ENCODE results near the gene CAPN15. TPM values are rescaled to one million over a fixed set of nuclear protein-coding genes. Genes with fewer than 3 reads are reported as not detected.

Gene CAPN15
- total RNA-seq, 5 donors from 2014 or later (not counting 1 experiment from before 2014, with no cell fraction given): 61.7 to 89.0 (median 82.7) TPM

GRCh38 chr16:603933-604332 lies 76.4 kb downstream of the CAPN15 start:
- ATAC-seq (replicated peaks in 1 of 4) (no peak), DNase-seq (no peak)
- H3K4me3 Mint-ChIP-seq: no peak overlapping the region
- peaks cover 10% of the 10 kb centered on the region for H3K36me3 Mint-ChIP-seq
- CTCF ChIA-PET: no interaction called here
- 46% methylated on average over 3 of the region's 5 CpGs for WGBS (ENCODE audit: insufficient coverage)
- Histone ChIP-seq H3K27ac (ENCODE audit: low read length) (no peak overlapping the region), H3K4me3 (ENCODE audit: control insufficient read depth in 1 of 2, extremely low read depth in 1 of 2, low read length in 1 of 2) (no peak overlapping the region), H3K9me3 (no peaks in the 10 kb centered on the region), H3K36me3 (ENCODE audit: control insufficient read depth in 2 of 2, extremely low read depth in 1 of 2, insufficient read depth in 1 of 2, low read length in 1 of 2) (peaks cover 0 to 1% of the 10 kb centered on the region in 2 donors), H3K4me1 (ENCODE audit: control insufficient read depth in 1 of 2, extremely low read depth in 1 of 2, insufficient read depth in 2 of 2, low read length in 2 of 2) (peaks cover 0 to 3% of the 10 kb centered on the region in 2 experiments), H3K27me3 (replicated peaks in 1 of 2; ENCODE audit: control insufficient read depth in 2 of 2, extremely low read depth in 1 of 2, insufficient read depth in 2 of 2, low read length in 1 of 2) (no peaks in the 10 kb centered on the region)
- no peaks in the 10 kb centered on the region for H3K9me3 Mint-ChIP-seq
- H3K27me3 Mint-ChIP-seq: no peaks in the 10 kb centered on the region
- peaks cover 9 to 23% (median 14%) of the 10 kb centered on the region in 3 donors for H3K4me1 Mint-ChIP-seq
- POLR2A ChIA-PET: no interaction called here
- H3K27ac Mint-ChIP-seq: no peak overlapping the region

Other genes with a start within 250 kb of the CAPN15 start
- 1 to 10 TPM in 1 of 5 donors, under 1 TPM in 2, not detected in 2; 0.40 to 1.6 (median 0.59) TPM for gene ARHGDIG, start 247.1 kb upstream of the CAPN15 start, total RNA-seq
- under 1 TPM in 3 of 5 donors, not detected in 2; 0.38 to 0.54 (median 0.53) TPM for gene PDIA2, start 244.5 kb upstream of the CAPN15 start, total RNA-seq
- 10 to 100 TPM; 38.5 to 58.9 (median 50.4) TPM for gene AXIN1, start 175.0 kb upstream of the CAPN15 start, total RNA-seq
- 10 to 100 TPM; 29.3 to 43.8 (median 34.5) TPM for gene MRPL28, start 157.2 kb upstream of the CAPN15 start, total RNA-seq
- 100 to 1,000 TPM in 4 of 5 donors, 10 to 100 TPM in 1; 34.9 to 143 (median 122) TPM for gene PGAP6, start 145.7 kb upstream of the CAPN15 start, total RNA-seq
- 10 to 100 TPM; 32.5 to 48.4 (median 41.3) TPM for gene NME4, start 130.5 kb upstream of the CAPN15 start, total RNA-seq
- gene DECR2, start 125.8 kb upstream of the CAPN15 start, total RNA-seq: 10 to 100 TPM; 10.5 to 17.6 (median 11.3) TPM
- 10 to 100 TPM; 36.9 to 49.0 (median 44.1) TPM for gene RAB11FIP3, start 102.1 kb upstream of the CAPN15 start, total RNA-seq
- gene PRR35, start 32.7 kb downstream of the CAPN15 start, total RNA-seq: not detected
- gene NHLRC4, start 39.3 kb downstream of the CAPN15 start, total RNA-seq: 1 to 10 TPM; 1.3 to 5.0 (median 3.6) TPM
- gene PIGQ, start 42.3 kb downstream of the CAPN15 start, total RNA-seq: 10 to 100 TPM; 38.2 to 86.9 (median 63.1) TPM
- 10 to 100 TPM; 14.1 to 28.0 (median 24.4) TPM for gene RAB40C, start 62.4 kb downstream of the CAPN15 start, total RNA-seq
- 1 to 10 TPM in 3 of 5 donors, under 1 TPM in 2; 0.15 to 1.5 (median 1.0) TPM for gene WFIKKN1, start 103.3 kb downstream of the CAPN15 start, total RNA-seq
- gene METTL26, start 108.6 kb downstream of the CAPN15 start, total RNA-seq: 10 to 100 TPM; 42.1 to 94.0 (median 87.2) TPM
- 10 to 100 TPM; 19.1 to 43.0 (median 40.0) TPM for gene MCRIP2, start 114.1 kb downstream of the CAPN15 start, total RNA-seq
- gene WDR90, start 121.7 kb downstream of the CAPN15 start, total RNA-seq: 10 to 100 TPM; 19.7 to 35.7 (median 23.4) TPM
- gene RHOT2, start 140.4 kb downstream of the CAPN15 start, total RNA-seq: 100 to 1,000 TPM; 181 to 320 (median 286) TPM
- gene RHBDL1, start 148.0 kb downstream of the CAPN15 start, total RNA-seq: 1 to 10 TPM; 2.0 to 3.6 (median 2.5) TPM
- gene STUB1, start 152.7 kb downstream of the CAPN15 start, total RNA-seq: 100 to 1,000 TPM in 3 of 5 donors, 10 to 100 TPM in 2; 67.3 to 119 (median 114) TPM
- 10 to 100 TPM; 27.3 to 54.4 (median 49.1) TPM for gene JMJD8, start 156.6 kb downstream of the CAPN15 start, total RNA-seq
- 10 to 100 TPM; 10.7 to 22.4 (median 18.4) TPM for gene WDR24, start 162.7 kb downstream of the CAPN15 start, total RNA-seq
- 10 to 100 TPM; 16.4 to 65.5 (median 50.2) TPM for gene FBXL16, start 178.1 kb downstream of the CAPN15 start, total RNA-seq
- 10 to 100 TPM in 3 of 5 donors, 1 to 10 TPM in 2; 4.2 to 18.2 (median 12.0) TPM for gene METRN, start 187.4 kb downstream of the CAPN15 start, total RNA-seq
- gene ANTKMT, start 193.4 kb downstream of the CAPN15 start, total RNA-seq: 10 to 100 TPM; 22.9 to 38.8 (median 27.2) TPM
- 10 to 100 TPM in 1 of 5 donors, 1 to 10 TPM in 4; 3.1 to 17.1 (median 8.6) TPM for gene CCDC78, start 198.7 kb downstream of the CAPN15 start, total RNA-seq
- 10 to 100 TPM in 4 of 5 donors, 1 to 10 TPM in 1; 9.9 to 50.1 (median 31.6) TPM for gene HAGHL, start 199.4 kb downstream of the CAPN15 start, total RNA-seq
- 10 to 100 TPM; 36.2 to 69.1 (median 58.6) TPM for gene CIAO3, start 213.3 kb downstream of the CAPN15 start, total RNA-seq
- gene MSLN, start 233.0 kb downstream of the CAPN15 start, total RNA-seq: under 1 TPM in 2 of 5 donors, not detected in 3; 0.55 to 0.60 TPM